Left lung (tissue), 10 donors: ENCODE measurements around the gene LRRC4C. TPM values are rescaled to one million over a fixed set of nuclear protein-coding genes. Genes with fewer than 3 reads are reported as not detected.

Experiments used
- ATAC-seq: fragments of 200-7000 bp; cut with Tn5 transposase; one replicate; pipeline ENCODE4 v1.9.1; 2020; ENCODE audit warnings: moderate library complexity
- DNase-seq, 4 donors: peaks; one replicate each; pipeline ENCODE4 v3.0.0-alpha.2; 2013 to 2020
- H3K27ac ChIP-seq, 2 donors: fragments of 200-600 bp; sonication (generic) in 1 of 2; one replicate each; pipeline versions ENCODE4 v1.5.0 to v1.8.0; 2020 to 2021
- H3K27me3 ChIP-seq, 2 donors: fragments of 200-600 bp; sonication (generic) in 1 of 2; one replicate each; pipeline versions ENCODE4 v1.5.0 to v1.8.0; 2020 to 2021
- H3K36me3 ChIP-seq, 2 donors: fragments of 200-600 bp; sonication (generic) in 1 of 2; one replicate each; pipeline versions ENCODE4 v1.5.0 to v1.8.0; 2020 to 2021
- H3K4me1 ChIP-seq, 2 donors: fragments of 200-600 bp; one replicate each; pipeline ENCODE4 v1.8.0; 2021
- H3K4me3 ChIP-seq, 2 donors: fragments of 200-600 bp; sonication (generic) in 1 of 2; one replicate each; pipeline versions ENCODE4 v1.5.0 to v1.8.0; 2020 to 2021; ENCODE audit warnings: mild to moderate bottlenecking in 1 of 2
- H3K9me3 ChIP-seq, 2 donors: fragments of 200-600 bp; sonication (generic) in 1 of 2; one replicate each; pipeline versions ENCODE4 v1.5.0 to v1.8.0; 2020 to 2021
- intact Hi-C, 2 donors: fragments of 100-400 bp; cut with DNase I; formaldehyde crosslinking; loops; one replicate each; pipeline versions ENCODE4 v1.11.2 to v1.14.2; 2022
- polyA plus RNA-seq, 6 donors: library from polyadenylated mRNA; unstranded; fragments of 120-200 nt; gene quantifications; one replicate each; pipeline ENCODE4 v1.2.1, GENCODE V29; 2013; ENCODE audit not compliant: insufficient read length in 6 of 6
- total RNA-seq, 2 donors: library from RNA; stranded (reverse); fragmentation: NEBNext Ultra II Directional; extraction: Animal tissue kit (Norgen Biotek cat#: 25700); gene quantifications; one replicate each; pipeline ENCODE4 v1.2.1, GENCODE V29; 2021
- TF ChIP-seq, protein P1 (sequence below), 2 donors: fragments of 200-600 bp; sonication (generic) in 1 of 2; IDR thresholded peaks; one replicate each; pipeline versions ENCODE4 v1.5.0 to v1.8.0; 2021; ENCODE audit warnings: antibody characterized with exemption in 2 of 2
- donor health status: DM: no; HTN: yes; CAD: no.
- donor health status: DM: no; HTN: no; CAD: no.

Gene LRRC4C
- total and polyA plus RNA-seq, 8 donors, result 0.50 to 6.8 (median 4.2) TPM

- H3K4me3 ChIP-seq, result no peak overlapping the region
- no peak overlapping the region for H3K27ac ChIP-seq
- H3K27me3 ChIP-seq, result no peaks in the 10 kb centered on the region
- DNase-seq (no peak), ATAC-seq (no peak)
- TF ChIP-seq, protein P1, sequence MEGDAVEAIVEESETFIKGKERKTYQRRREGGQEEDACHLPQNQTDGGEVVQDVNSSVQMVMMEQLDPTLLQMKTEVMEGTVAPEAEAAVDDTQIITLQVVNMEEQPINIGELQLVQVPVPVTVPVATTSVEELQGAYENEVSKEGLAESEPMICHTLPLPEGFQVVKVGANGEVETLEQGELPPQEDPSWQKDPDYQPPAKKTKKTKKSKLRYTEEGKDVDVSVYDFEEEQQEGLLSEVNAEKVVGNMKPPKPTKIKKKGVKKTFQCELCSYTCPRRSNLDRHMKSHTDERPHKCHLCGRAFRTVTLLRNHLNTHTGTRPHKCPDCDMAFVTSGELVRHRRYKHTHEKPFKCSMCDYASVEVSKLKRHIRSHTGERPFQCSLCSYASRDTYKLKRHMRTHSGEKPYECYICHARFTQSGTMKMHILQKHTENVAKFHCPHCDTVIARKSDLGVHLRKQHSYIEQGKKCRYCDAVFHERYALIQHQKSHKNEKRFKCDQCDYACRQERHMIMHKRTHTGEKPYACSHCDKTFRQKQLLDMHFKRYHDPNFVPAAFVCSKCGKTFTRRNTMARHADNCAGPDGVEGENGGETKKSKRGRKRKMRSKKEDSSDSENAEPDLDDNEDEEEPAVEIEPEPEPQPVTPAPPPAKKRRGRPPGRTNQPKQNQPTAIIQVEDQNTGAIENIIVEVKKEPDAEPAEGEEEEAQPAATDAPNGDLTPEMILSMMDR (IDR thresholded peaks at IDR 0.05), result no peak
- intact Hi-C loops, result no loop called here
- no peaks in the 10 kb centered on the region for H3K36me3 ChIP-seq
- H3K4me1 ChIP-seq, result no peaks in the 10 kb centered on the region
- H3K9me3 ChIP-seq, result no peaks in the 10 kb centered on the region
Observed at GRCh38 chr11:41283191-41283930, 176.1 kb downstream of the LRRC4C start.

DNA sequence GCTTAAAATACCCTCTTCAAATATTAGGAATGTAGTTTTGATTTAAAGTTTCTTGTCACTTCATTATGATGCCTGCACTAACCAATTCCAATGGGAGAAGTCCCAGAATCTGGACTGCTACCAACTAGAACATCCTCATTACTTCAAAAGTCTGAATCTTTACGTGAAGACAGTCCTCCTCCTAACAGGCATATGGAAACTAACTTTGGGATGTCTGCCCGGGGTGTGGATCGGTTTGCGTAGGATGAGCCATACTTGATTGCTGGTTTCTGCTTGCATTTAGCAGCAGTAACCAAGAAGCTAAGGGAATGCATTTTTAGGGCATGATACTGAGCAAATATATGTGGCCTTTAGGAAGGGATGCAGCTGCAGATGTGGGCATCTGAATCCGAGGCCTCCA is 177.1 kb downstream of the LRRC4C start:
- Histone ChIP-seq H3K27ac (no peak overlapping the region), H3K36me3 (no peaks in the 10 kb centered on the region), H3K27me3 (no peaks in the 10 kb centered on the region), H3K4me1 (no peaks in the 10 kb centered on the region), H3K4me3 (no peak overlapping the region), H3K9me3 (no peaks in the 10 kb centered on the region)
- DNase-seq, result no peak
- intact Hi-C loops, result no loop called here
- TF ChIP-seq, protein P1 (IDR thresholded peaks at IDR 0.05), result no peak
- no peak for ATAC-seq

- H3K36me3 ChIP-seq, result no peaks in the 10 kb centered on the region
- TF ChIP-seq, protein P1 (IDR thresholded peaks at IDR 0.05), result no peak
- H3K27me3 ChIP-seq, result no peaks in the 10 kb centered on the region
- ATAC-seq (no peak), DNase-seq (no peak)
- H3K27ac ChIP-seq, result no peak overlapping the region
- H3K4me3 ChIP-seq, result no peak overlapping the region
- intact Hi-C loops, result no loop called here
- H3K9me3 ChIP-seq, result no peaks in the 10 kb centered on the region
- H3K4me1 ChIP-seq, result no peaks in the 10 kb centered on the region
Observed at GRCh38 chr11:41281131-41281742, 178.2 kb downstream of the LRRC4C start.

DNA sequence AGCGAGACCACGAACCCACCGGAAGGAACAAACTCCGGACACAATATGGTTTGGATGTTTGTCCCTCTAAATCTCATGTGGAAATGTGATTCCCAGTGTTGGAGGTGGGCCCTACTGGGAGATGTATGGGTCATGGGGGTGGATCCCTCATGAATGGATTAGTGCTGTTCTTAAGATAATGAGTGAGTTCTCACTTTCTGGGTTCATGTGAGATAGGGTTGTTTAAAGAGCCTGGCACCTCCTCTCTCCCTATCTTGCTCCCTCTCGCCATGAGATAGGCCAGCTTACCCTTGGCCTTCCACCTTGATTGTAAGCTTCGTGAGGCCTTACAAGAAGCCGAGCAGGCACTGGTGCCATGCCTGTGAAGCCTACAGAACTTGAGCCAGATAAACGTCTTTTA is 184.6 kb downstream of the LRRC4C start:
- Histone ChIP-seq H3K36me3 (no peaks in the 10 kb centered on the region), H3K9me3 (no peaks in the 10 kb centered on the region), H3K27me3 (no peaks in the 10 kb centered on the region), H3K4me1 (no peaks in the 10 kb centered on the region), H3K4me3 (no peak overlapping the region), H3K27ac (no peak overlapping the region)
- ATAC-seq (no peak), DNase-seq (no peak)
- TF ChIP-seq, protein P1 (IDR thresholded peaks at IDR 0.05), result no peak
- intact Hi-C loops, result no loop called here

GRCh38 chr11:41273908-41274307 is 185.5 kb downstream of the LRRC4C start:
- H3K4me1 ChIP-seq, result no peaks in the 10 kb centered on the region
- no peak for DNase-seq
- no peaks in the 10 kb centered on the region for H3K36me3 ChIP-seq
- no peak for ATAC-seq
- TF ChIP-seq, protein P1 (IDR thresholded peaks at IDR 0.05), result no peak
- intact Hi-C loops, result no loop called here
- H3K27ac ChIP-seq, result no peak overlapping the region
- H3K27me3 ChIP-seq, result no peaks in the 10 kb centered on the region
- no peak overlapping the region for H3K4me3 ChIP-seq
- H3K9me3 ChIP-seq, result no peaks in the 10 kb centered on the region
